Measurements from ENCODE around the gene AK3. TPM values are rescaled to one million over a fixed set of nuclear protein-coding genes. Genes with fewer than 3 reads are reported as not detected.
A peak's percentile ranks its signal among the peaks of the same experiment; 100 is the strongest.
"Not testable (repeated sequence)": the region's sequence is repeated elsewhere in the genome, so short reads cannot be mapped to it uniquely, and the experiment has no call there.

The AK3 gene
- 56.4 TPM for total RNA-seq

DNA sequence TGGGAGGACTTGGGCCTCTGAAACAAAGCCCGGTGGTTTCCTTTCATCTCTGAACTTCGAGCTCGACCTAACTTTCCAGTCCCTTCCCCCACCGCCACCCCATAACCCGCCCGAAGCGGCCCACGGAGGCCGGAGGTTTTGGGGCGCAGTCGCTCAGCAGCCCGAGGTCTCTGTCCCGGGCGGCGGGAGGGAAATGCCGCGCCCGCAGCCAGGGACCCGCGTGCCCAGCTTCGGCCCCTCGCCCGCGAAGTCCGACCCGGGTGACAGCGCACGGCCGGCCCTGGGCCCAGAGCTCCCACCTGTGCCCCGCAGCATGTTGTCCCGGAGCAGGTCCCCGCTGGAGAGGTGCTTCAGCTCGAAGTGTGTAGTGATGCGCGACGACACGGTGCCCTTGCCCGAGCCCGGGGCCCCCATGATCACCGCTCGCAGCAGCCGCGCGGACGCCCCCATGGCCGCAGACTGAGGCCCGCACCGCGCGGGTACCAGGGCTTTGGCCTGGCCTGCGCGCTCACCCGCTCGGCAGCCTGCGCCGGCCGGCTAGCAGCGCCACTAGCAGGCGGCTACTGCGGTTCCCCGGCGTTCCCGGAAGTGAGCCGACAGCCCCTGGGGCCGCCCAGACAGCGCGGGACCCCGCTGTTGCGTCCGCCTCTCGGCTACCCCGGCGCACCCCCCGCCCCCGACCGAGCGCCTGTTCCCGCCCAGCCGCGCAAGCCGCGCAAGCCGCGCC lies at the start of gene AK3:
TSS of gene AK3 (minus strand) at position 565 of the 727 bp plus-strand sequence. CDS start at position 450, 115 bp downstream.
- intact Hi-C loops (cut with DNase I) = no loop called here
- peak; percentile 90 for DNase-seq (ENCODE audit: low spot score)
- ATAC-seq = peak; percentile 97

- intact Hi-C loops (cut with DNase I) = no loop called here
- DNase-seq (ENCODE audit: low spot score) = no peak
- no peak for ATAC-seq
These were observed 47.7 kb upstream of the AK3 start for GRCh38 chr9:4788703-4789102.

GRCh38 chr9:4787876-4788275 lies 46.9 kb upstream of the AK3 start:
- intact Hi-C loops (cut with DNase I) = no loop called here
- no peak for DNase-seq (ENCODE audit: low spot score)
- no peak for ATAC-seq

DNA sequence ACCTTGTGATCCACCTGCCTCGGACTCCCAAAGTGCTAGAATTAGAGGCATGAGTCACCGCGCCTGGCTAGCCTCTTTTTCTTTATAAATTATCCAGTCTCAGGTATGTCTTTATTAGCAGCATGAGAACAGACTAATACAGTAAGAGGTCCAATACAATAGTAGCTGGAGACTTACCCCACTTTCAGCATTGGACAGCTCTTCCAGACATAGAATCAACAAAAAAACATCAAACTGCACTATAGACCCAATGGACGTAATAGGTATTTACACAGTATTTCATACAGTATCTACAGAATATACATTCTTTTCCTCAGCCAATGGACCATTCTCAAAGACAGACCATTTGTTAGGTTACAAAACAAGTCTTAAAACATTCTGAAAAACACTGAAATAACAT lies 45.6 kb upstream of the AK3 start:
- ATAC-seq (no peak), DNase-seq (ENCODE audit: low spot score) (no peak)
- intact Hi-C loops (cut with DNase I) = no loop called here

DNA sequence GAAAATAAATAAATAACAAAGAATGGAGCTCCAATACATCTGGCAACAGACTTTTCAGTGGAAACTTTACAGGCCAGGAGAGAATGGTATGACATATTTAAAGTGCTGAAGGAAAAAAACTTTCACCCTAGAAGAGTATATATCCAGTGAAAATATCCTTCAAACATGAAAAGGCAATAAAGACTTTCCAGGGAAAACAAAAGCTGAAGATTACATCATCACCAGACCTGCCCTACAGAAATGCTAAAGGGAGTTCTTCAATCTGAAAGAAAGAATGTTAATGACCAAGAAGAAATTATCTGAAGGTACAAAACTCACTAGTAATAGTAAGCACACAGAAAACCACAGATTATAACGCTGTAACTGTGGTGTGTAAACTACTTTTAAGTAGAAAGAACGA lies 43.4 kb upstream of the AK3 start:
- DNase-seq (ENCODE audit: low spot score) (no peak), ATAC-seq (no peak)
- intact Hi-C loops (cut with DNase I) = no loop called here

- intact Hi-C loops (cut with DNase I); DNase-seq (ENCODE audit: low spot score); ATAC-seq: not testable (repeated sequence)
These were observed 42.2 kb upstream of the AK3 start for GRCh38 chr9:4783191-4783590.

GRCh38 chr9:4781408-4781807 lies 40.4 kb upstream of the AK3 start:
- intact Hi-C loops (cut with DNase I) = no loop called here
- no peak for DNase-seq (ENCODE audit: low spot score)
- no peak for ATAC-seq

DNA sequence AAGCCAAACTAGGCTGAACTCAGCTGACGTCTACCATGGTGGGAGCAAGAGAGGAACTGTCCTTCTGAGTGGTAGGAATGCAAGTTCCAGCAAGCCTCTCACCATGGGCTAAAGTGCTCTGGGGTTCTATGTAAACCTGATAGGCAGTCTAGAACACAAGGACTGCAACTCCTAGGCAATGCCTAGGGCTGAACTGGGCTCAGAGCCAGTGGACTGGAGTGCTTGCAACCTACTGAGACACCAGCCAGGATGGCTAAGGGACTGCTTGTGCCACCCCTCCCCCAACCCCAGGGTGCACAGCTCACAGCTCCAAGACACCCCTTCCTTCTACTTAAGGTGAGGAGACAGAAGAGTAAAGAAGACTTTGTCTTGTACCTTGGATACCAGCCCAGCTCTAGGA lies 39.6 kb upstream of the AK3 start:
- DNase-seq (ENCODE audit: low spot score) (no peak), ATAC-seq (no peak)
- intact Hi-C loops (cut with DNase I) = no loop called here

DNA sequence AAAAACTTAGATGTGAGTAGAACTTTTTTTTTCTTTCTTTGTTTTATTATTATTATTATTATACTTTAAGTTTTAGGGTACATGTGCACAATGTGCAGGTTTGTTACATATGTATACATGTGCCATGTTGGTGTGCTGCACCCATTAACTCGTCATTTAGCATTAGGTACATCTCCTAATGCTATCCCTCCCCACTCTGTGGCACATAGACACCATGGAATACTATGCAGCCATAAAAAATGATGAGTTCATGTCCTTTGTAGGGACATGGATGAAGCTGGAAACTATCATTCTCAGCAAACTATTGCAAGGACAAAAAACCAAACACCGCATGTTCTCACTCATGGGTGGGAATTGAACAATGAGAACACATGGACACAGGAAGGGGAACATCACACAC lies 34.0 kb upstream of the AK3 start:
- ATAC-seq; intact Hi-C loops (cut with DNase I); DNase-seq (ENCODE audit: low spot score): not testable (repeated sequence)

GRCh38 chr9:4774209-4774608 lies 33.2 kb upstream of the AK3 start:
- ATAC-seq (peak; percentile 98), DNase-seq (ENCODE audit: low spot score) (no peak)
- intact Hi-C loops (cut with DNase I) = no loop called here

- intact Hi-C loops (cut with DNase I) = no loop called here
- no peak for DNase-seq (ENCODE audit: low spot score)
- ATAC-seq = no peak
These were observed 30.8 kb upstream of the AK3 start for GRCh38 chr9:4771788-4772187.

- intact Hi-C loops (cut with DNase I) = loop anchor here (10.0 kb wide), 1 partner anchor 215 kb away; the partner anchor contains the start of gene JAK2
- no peak for DNase-seq (ENCODE audit: low spot score)
- ATAC-seq = no peak
These were observed 28.5 kb upstream of the AK3 start for GRCh38 chr9:4769321-4770080.

- intact Hi-C loops (cut with DNase I) = loop anchor here (10.0 kb wide), 1 partner anchor 216 kb away; the partner anchor contains the start of gene JAK2
- ATAC-seq = no peak
- no peak for DNase-seq (ENCODE audit: low spot score)
These were observed 27.7 kb upstream of the AK3 start for GRCh38 chr9:4768681-4769080.

DNA sequence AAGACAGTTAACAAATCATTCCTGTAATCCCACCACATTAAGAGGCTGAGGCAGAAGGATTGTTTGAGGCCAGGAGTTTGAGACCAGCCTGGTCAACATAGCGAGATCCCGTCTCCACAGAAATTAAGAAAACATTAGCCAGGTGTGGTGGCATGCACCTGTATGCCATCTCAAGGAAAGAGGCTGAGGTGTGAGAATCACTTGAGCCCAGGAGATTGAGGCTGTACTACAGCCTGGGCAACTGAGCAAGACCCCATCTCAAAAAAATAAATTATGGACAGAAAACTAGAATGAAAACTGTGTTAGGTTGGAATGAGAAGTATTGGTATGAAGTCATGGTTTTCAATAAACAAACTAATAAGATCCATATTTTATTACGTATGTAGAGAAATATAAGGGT lies 23.0 kb upstream of the AK3 start:
- ATAC-seq (no peak), DNase-seq (ENCODE audit: low spot score) (no peak)
- intact Hi-C loops (cut with DNase I) = loop anchor here (10.0 kb wide), 1 partner anchor 221 kb away; the partner anchor contains the start of gene JAK2

DNA sequence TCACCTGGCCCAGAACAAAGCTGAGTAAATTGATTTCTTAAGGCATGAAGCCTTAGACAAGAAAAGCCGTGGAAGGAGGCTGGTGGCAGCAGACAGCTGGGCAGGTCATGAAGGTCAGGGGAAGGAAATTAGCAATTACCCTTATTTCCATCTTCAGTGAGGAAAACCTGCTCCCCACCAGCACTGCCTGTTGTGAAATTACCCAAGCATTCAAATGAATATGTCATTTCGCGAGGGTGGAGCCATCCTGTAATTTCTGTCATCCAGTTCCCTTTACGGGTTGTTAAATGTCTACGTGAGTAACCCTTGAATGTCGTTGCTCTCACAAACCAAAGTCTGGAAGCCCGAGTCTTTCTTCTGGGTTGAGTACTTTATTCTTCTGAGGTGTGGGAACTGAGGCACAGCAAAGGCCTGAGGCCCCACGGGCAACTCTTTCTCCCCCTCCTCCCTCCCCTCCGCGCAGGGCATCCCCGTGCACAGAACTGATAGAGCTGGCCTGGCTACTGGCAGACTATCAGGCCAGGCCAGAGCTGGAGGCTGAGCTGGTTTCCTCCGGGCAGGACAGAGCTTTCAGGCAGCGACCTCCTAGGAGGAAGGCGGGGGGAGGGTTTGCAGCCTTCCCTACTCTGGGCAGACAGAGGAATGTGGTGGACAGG lies 22.0 kb upstream of the AK3 start:
- intact Hi-C loops (cut with DNase I) = loop anchor here (10.0 kb wide), 1 partner anchor 222 kb away; the partner anchor contains the start of gene JAK2
- DNase-seq (ENCODE audit: low spot score) (no peak), ATAC-seq (peak; percentile 69)

DNA sequence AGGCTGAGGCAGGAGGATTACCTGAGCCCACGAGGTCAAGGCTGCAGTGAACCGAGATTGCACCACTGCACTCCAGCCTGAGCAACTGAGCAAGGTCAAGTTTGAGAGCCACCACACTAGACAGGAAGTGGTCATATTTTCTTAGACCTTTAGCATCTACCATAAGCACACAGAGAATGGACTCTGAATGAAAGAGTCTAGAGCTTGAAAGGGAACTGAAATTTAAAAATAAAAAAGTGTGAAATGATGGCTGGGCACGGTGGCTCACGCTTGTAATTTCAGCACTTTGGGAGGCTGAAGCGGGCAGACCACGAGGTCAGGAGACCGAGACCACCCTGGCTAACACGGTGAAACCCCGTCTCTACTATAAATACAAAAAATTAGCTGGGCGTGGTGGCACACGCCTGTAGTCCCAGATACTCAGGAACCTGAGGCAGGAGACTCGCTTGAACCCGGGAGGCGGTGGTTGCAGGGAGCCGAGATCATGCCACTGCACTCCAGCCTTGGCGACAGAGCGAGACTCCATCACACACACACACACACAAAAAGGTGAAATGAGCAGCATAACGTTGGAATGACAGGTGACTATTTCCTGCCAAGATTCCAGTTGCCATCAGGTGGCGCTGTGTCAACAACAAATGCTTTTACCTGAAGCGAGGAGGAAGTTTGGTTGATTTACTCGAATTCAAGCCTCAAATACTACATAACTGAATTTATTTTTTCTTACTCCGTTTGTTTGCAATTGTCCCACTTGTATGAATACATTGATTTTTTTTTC lies 21.3 kb upstream of the AK3 start:
- ATAC-seq (peak; percentile 67), DNase-seq (ENCODE audit: low spot score) (peak; percentile 88)
- intact Hi-C loops (cut with DNase I) = loop anchor here (10.0 kb wide), 1 partner anchor 223 kb away; the partner anchor contains the start of gene JAK2

- intact Hi-C loops (cut with DNase I) = loop anchor here (10.0 kb wide), 1 partner anchor 225 kb away; the partner anchor contains the start of gene JAK2
- peak; percentile 50 for ATAC-seq
- no peak for DNase-seq (ENCODE audit: low spot score)
These were observed 19.1 kb upstream of the AK3 start for GRCh38 chr9:4760122-4760521.

DNA sequence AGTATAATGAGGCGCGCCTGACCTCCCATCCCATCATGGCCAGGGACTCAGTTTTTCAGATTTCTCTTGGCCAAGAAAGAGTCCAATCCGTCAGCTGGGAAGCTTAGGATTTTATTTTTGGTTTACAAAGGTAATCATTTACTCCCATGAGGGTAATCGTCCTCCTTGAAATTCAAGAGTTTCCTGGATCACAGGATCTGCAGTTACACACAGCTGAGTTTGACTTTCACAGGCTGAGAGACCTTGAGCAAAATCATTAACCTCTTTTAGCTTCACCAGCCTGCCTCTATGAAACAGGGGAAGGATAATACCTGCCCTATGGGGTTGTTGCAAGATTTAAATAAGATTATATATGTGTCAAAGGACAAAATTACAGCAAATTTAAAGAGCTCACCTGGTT lies 15.4 kb upstream of the AK3 start:
- intact Hi-C loops (cut with DNase I) = no loop called here
- no peak for DNase-seq (ENCODE audit: low spot score)
- no peak for ATAC-seq

Data from sciatic nerve (tissue), 2 donors.